Body of pancreas (tissue), 4 donors: ENCODE results near the gene ZNF230.
A peak's percentile ranks its signal among the peaks of the same experiment; 100 is the strongest.

ENCODE experiments used
- POLR2A ChIP-seq, 3 donors: fragments of 450-650 bp; IDR thresholded peaks; one replicate each; pipeline ENCODE4 v1.6.1; 2016; ENCODE audit warnings: antibody characterized with exemption in 3 of 3, mild to moderate bottlenecking in 2 of 3
- TF ChIP-seq, protein P1 (sequence below), 7 experiments: fragments of 450-650 bp in 4 of 7; fragments of 200-600 bp in 3 of 7; sonication (generic) in 3 of 7; IDR thresholded peaks; one replicate each; pipeline ENCODE4 v1.5.1; 2016 to 2019; ENCODE audit warnings: antibody characterized with exemption in 7 of 7

DNA sequence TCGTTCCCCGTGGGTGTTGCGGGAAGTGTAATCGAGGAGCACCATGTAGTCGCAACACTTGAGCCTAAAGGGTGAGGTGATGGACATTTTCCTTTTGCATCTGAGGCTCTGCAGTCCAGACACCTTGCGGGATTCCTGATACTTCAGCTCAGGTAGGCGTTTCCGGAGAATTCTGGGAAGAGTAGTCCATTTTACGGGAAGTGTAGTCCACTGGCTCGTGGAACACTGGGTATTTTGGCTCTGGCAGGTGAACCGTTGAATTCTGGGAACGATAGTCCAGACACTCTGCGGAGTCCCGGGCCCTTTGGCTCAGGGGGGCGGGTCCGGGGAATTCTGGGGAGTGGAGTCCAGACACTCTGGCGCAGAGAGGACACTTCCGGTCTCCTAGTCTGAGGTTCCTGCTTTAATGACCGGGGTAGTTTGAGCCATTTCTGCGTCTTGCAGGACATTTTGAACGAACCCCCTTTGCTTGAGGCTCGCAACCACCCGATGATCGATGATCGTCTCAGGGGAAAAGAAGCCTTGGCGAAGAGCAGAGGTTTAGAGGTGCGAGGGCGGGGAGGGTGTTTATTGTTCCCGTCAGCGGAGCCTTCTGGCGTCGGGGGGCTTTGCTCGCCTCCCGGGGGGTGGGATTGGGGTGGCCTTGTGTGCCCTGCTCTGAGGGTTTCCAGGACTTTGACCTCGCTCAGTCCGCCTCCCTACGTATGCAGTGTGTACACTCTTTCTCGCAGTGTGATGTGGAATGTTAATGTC, 49.1 kb downstream of the ZNF230 start, which contains the start of gene ZNF223:
- TF ChIP-seq, protein P1, sequence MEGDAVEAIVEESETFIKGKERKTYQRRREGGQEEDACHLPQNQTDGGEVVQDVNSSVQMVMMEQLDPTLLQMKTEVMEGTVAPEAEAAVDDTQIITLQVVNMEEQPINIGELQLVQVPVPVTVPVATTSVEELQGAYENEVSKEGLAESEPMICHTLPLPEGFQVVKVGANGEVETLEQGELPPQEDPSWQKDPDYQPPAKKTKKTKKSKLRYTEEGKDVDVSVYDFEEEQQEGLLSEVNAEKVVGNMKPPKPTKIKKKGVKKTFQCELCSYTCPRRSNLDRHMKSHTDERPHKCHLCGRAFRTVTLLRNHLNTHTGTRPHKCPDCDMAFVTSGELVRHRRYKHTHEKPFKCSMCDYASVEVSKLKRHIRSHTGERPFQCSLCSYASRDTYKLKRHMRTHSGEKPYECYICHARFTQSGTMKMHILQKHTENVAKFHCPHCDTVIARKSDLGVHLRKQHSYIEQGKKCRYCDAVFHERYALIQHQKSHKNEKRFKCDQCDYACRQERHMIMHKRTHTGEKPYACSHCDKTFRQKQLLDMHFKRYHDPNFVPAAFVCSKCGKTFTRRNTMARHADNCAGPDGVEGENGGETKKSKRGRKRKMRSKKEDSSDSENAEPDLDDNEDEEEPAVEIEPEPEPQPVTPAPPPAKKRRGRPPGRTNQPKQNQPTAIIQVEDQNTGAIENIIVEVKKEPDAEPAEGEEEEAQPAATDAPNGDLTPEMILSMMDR (IDR thresholded peaks at IDR 0.05): no peak
- TF ChIP-seq POLR2A (IDR thresholded peaks at IDR 0.05): peak in 1 of 3 donors; percentile 30
